DND-41 (cell line): ENCODE data around the gene ARHGAP20.

Experiments used
- ATAC-seq: fragments of 200-7000 bp; cut with Tn5 transposase; 3 replicates; pipeline ENCODE4 v1.9.1; 2021; ENCODE audit warnings: low read depth; ENCODE audit not compliant: insufficient read depth
- DNase-seq: peaks from one replicate; pipeline ENCODE4 v3.0.0-alpha.2; 2020
- H2AFZ ChIP-seq: 2 replicates; pipeline ENCODE4 v1.6.0; 2012; ENCODE audit warnings: low read depth, low read length
- H3K27ac ChIP-seq: 2 replicates; pipeline ENCODE4 v1.5.1; 2012; ENCODE audit warnings: low read length, inconsistent platforms
- H3K27me3 ChIP-seq: fragments of 200-600 bp; sonication (generic); 2 replicates; pipeline ENCODE4 v1.6.0; 2012; ENCODE audit warnings: low read length, mild to moderate bottlenecking, inconsistent platforms; ENCODE audit not compliant: insufficient read depth, poor library complexity
- H3K36me3 ChIP-seq: 2 replicates; pipeline ENCODE4 v1.5.1; 2012; ENCODE audit warnings: low read length, inconsistent platforms; ENCODE audit not compliant: insufficient read depth
- H3K4me1 ChIP-seq: 2 replicates; pipeline ENCODE4 v1.5.1; 2012; ENCODE audit warnings: mild to moderate bottlenecking, low read length; ENCODE audit not compliant: insufficient read depth
- H3K4me2 ChIP-seq: 2 replicates; pipeline ENCODE4 v1.6.0; 2012; ENCODE audit warnings: mild to moderate bottlenecking, moderate library complexity, low read length, inconsistent platforms; ENCODE audit not compliant: insufficient read depth
- H3K4me3 ChIP-seq, 2 experiments: fragments of 200-600 bp in 1 of 2; shearing (Covaris generic) in 1 of 2; 2 replicates each; pipeline ENCODE4 v1.5.1; 2012 to 2016; ENCODE audit warnings: inconsistent platforms in 2 of 2, low read length in 2 of 2, mild to moderate bottlenecking in 2 of 2, low read depth in 1 of 2, moderate library complexity in 1 of 2
- H3K79me2 ChIP-seq: 2 replicates; pipeline ENCODE4 v1.6.0; 2012; ENCODE audit warnings: low read length, inconsistent platforms; ENCODE audit not compliant: insufficient read depth
- H3K9ac ChIP-seq: 2 replicates; pipeline ENCODE4 v1.6.0; 2012; ENCODE audit warnings: low read depth, mild to moderate bottlenecking, inconsistent platforms, low read length, moderate library complexity
- H3K9me3 ChIP-seq: 2 replicates; pipeline ENCODE4 v1.5.1; 2012; ENCODE audit warnings: low read length, moderate library complexity, mild to moderate bottlenecking, inconsistent platforms; ENCODE audit not compliant: insufficient read depth, severe bottlenecking
- H4K20me1 ChIP-seq: 2 replicates; pipeline ENCODE4 v1.6.0; 2012; ENCODE audit warnings: low read length; ENCODE audit not compliant: insufficient read depth
- CTCF ChIP-seq: IDR thresholded peaks from 2 replicates; pipeline ENCODE4 v1.5.1; 2012; ENCODE audit warnings: borderline replicate concordance, low read length, moderate library complexity, mild to moderate bottlenecking; ENCODE audit not compliant: poor library complexity, severe bottlenecking; ENCODE audit errors: extremely low read depth
- EZH2 ChIP-seq: IDR thresholded peaks from 3 replicates; pipeline ENCODE4 v1.6.1; 2012; ENCODE audit warnings: borderline replicate concordance, low read depth, mild to moderate bottlenecking, moderate library complexity, low read length, inconsistent platforms; ENCODE audit not compliant: severe bottlenecking

Gene ARHGAP20

GRCh38 chr11:110544779-110545178 is 167.5 kb downstream of the ARHGAP20 start:
- Histone ChIP-seq H3K4me3 (no peak overlapping the region), H3K9ac (no peak overlapping the region), H3K79me2 (no peaks in the 10 kb centered on the region), H4K20me1 (no peaks in the 10 kb centered on the region), H3K4me2 (no peak overlapping the region), H3K9me3 (no peaks in the 10 kb centered on the region), H3K27me3 (no peaks in the 10 kb centered on the region), H3K4me1 (no peaks in the 10 kb centered on the region), H2AFZ (no peak overlapping the region), H3K27ac (no peak overlapping the region), H3K36me3 (no peaks in the 10 kb centered on the region)
- DNase-seq (no peak), ATAC-seq (no peak)
- no peak for TF ChIP-seq CTCF
- TF ChIP-seq EZH2: no peak

GRCh38 chr11:110538154-110538553 is 174.1 kb downstream of the ARHGAP20 start:
- no peak overlapping the region for H3K4me3 ChIP-seq
- H3K27ac ChIP-seq: no peak overlapping the region
- no peaks in the 10 kb centered on the region for H3K36me3 ChIP-seq
- H3K4me2 ChIP-seq: no peak overlapping the region
- no peak for ATAC-seq
- no peaks in the 10 kb centered on the region for H3K27me3 ChIP-seq
- H2AFZ ChIP-seq: no peak overlapping the region
- H3K4me1 ChIP-seq: no peaks in the 10 kb centered on the region
- no peaks in the 10 kb centered on the region for H3K79me2 ChIP-seq
- no peaks in the 10 kb centered on the region for H4K20me1 ChIP-seq
- DNase-seq: no peak
- no peak overlapping the region for H3K9ac ChIP-seq
- TF ChIP-seq EZH2 (no peak), CTCF (no peak)
- H3K9me3 ChIP-seq: no peaks in the 10 kb centered on the region

GRCh38 chr11:110530900-110531741 is 181.1 kb downstream of the ARHGAP20 start:
- ATAC-seq: no peak

More at GRCh38 chr11:110530900-110531741, 181.1 kb downstream of the ARHGAP20 start:
- H3K4me1 ChIP-seq: no peaks in the 10 kb centered on the region
- H3K36me3 ChIP-seq: no peaks in the 10 kb centered on the region
- no peaks in the 10 kb centered on the region for H3K79me2 ChIP-seq
- no peaks in the 10 kb centered on the region for H3K9me3 ChIP-seq
- no peak for DNase-seq
- no peak overlapping the region for H3K9ac ChIP-seq
- H3K4me3 ChIP-seq: no peak overlapping the region
- H3K27me3 ChIP-seq: no peaks in the 10 kb centered on the region
- H3K27ac ChIP-seq: no peak overlapping the region
- no peak overlapping the region for H2AFZ ChIP-seq
- TF ChIP-seq CTCF (no peak), EZH2 (no peak)
- no peaks in the 10 kb centered on the region for H4K20me1 ChIP-seq
- no peak overlapping the region for H3K4me2 ChIP-seq
